HepG2 (cell line): ENCODE results near the gene CNDP1.

Experiments
- CTCF ChIP-seq: sonication (generic); formaldehyde crosslinking; IDR thresholded peaks from 2 replicates; pipeline ENCODE4 v1.5.0; 2020; ENCODE audit warnings: mild to moderate bottlenecking, missing genetic modification reagents, moderate library complexity
- FOXM1 ChIP-seq: sonication (generic); formaldehyde crosslinking; IDR thresholded peaks from 2 replicates; pipeline ENCODE4 v1.5.0; 2020; ENCODE audit warnings: missing genetic modification reagents
- POLR2A ChIP-seq, 2 experiments: IDR thresholded peaks; 2 replicates each; pipeline ENCODE4 v1.6.1; 2011; ENCODE audit warnings: low read depth in 2 of 2, low read length in 2 of 2, mild to moderate bottlenecking in 1 of 2, moderate library complexity in 1 of 2; ENCODE audit not compliant: insufficient read depth in 1 of 2
- REPIN1 ChIP-seq: sonication (generic); formaldehyde crosslinking; IDR thresholded peaks from 2 replicates; pipeline ENCODE4 v1.8.0; 2022; ENCODE audit warnings: missing genetic modification reagents, low read depth, mild to moderate bottlenecking, borderline replicate concordance
- ZEB1 ChIP-seq: IDR thresholded peaks from 2 replicates; pipeline ENCODE4 v1.6.1; 2012; ENCODE audit warnings: mild to moderate bottlenecking, low read depth, inconsistent platforms; ENCODE audit not compliant: insufficient replicate concordance
- ZNF121 ChIP-seq: sonication (generic); formaldehyde crosslinking; IDR thresholded peaks from 2 replicates; pipeline ENCODE4 v1.5.0; 2020; ENCODE audit warnings: mild to moderate bottlenecking, missing genetic modification reagents
- TF ChIP-seq, protein P1 (sequence below): sonication (generic); formaldehyde crosslinking; IDR thresholded peaks from 2 replicates; pipeline ENCODE4 v1.4.0; 2020; ENCODE audit warnings: missing genetic modification reagents, mild to moderate bottlenecking, borderline replicate concordance

DNA sequence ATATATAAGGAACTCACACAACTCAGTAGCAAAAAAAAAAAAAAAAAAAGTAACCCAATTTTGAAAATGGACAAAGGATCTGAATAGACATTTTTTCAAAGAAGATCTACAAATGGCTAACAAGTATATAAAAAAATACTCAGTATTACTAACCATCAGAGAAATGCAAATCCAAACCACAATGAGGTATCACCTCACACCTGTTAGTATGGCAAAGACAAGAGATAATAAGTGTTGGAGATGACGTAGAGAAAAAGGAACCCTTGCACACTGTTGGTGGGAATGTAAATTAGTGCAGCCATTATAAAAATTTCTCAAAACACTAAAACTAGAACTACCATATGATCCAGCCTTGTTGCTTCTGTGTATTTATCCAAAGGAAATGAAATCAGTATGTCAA lies 5.8 kb upstream of the CNDP1 start:
- TF ChIP-seq CTCF (CRISPR knock-in tag) (no peak), REPIN1 (CRISPR knock-in tag) (no peak), ZNF121 (CRISPR knock-in tag) (no peak), ZEB1 (no peak), FOXM1 (no peak), POLR2A (IDR thresholded peaks at IDR 0.05; ENCODE audit: insufficient read depth in 1 of 2, low read depth in 2 of 2, low read length in 2 of 2) (no peak)
- TF ChIP-seq, protein P1, sequence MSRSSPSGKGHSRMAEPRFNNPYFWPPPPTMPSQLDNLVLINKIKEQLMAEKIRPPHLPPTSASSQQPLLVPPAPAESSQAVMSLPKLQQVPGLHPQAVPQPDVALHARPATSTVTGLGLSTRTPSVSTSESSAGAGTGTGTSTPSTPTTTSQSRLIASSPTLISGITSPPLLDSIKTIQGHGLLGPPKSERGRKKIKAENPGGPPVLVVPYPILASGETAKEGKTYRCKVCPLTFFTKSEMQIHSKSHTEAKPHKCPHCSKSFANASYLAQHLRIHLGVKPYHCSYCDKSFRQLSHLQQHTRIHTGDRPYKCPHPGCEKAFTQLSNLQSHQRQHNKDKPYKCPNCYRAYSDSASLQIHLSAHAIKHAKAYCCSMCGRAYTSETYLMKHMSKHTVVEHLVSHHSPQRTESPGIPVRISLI (CRISPR knock-in tag), result no peak
